Measurements from ENCODE around the gene ZNF530.
A peak's percentile ranks its signal among the peaks of the same experiment; 100 is the strongest.

Gene ZNF530

GRCh38 chr19:57615346-57615745 lies 15.7 kb downstream of the ZNF530 start:
- DNase-seq: no peak

GRCh38 chr19:57620673-57621348 lies 21.1 kb downstream of the ZNF530 start:
- DNase-seq: no peak

DNA sequence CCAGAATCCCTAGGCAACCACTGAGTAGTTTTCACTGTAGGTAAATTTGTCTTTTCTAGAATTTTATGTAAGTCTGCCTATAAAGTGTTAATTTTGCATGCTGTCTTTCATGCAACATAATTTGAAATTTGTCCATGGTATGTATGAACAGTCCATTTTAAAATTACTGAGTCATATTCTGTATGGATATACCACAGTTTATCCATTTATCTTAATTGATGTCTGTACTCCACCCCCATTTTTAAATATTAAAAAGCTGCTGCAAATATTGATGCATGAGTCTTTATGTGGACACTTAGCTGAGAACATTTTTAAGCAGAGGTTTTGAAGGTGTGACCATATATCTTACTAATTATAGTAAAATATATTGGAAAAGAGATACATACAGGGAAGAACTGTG lies 23.4 kb downstream of the ZNF530 start:
- no peak for DNase-seq

GRCh38 chr19:57632987-57633831 lies 33.5 kb downstream of the ZNF530 start, which contains the start of gene ZNF211:
Gene ZNF211, plus strand, starts transcription at chr19:57633168. Its CDS starts 179 bp downstream, at chr19:57633347.
- DNase-seq: peak; percentile 95

DNA sequence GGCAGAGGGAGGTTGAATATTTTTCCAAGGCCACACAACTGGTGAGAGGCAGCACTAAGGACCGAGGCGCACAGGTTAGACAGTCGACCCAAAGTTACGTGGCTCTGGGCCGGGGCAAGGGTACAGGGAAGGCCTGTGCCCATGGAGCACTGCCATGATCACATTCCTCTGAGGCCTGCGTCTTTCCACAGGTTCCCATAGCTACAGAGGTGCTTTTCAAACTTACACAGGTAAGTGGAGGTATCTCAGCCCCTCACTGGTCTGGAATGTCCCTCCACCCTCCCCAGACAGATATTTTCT lies 34.1 kb downstream of the ZNF530 start:
- DNase-seq: no peak

- DNase-seq: no peak
Measured at GRCh38 chr19:57637379-57637778, 37.7 kb downstream of the ZNF530 start.

- no peak for DNase-seq
Measured at GRCh38 chr19:57641715-57642234, 42.1 kb downstream of the ZNF530 start.

- no peak for DNase-seq
Measured at GRCh38 chr19:57642396-57643046, 42.8 kb downstream of the ZNF530 start.

- DNase-seq: no peak
Measured at GRCh38 chr19:57643734-57644133, 44.0 kb downstream of the ZNF530 start.

DNA sequence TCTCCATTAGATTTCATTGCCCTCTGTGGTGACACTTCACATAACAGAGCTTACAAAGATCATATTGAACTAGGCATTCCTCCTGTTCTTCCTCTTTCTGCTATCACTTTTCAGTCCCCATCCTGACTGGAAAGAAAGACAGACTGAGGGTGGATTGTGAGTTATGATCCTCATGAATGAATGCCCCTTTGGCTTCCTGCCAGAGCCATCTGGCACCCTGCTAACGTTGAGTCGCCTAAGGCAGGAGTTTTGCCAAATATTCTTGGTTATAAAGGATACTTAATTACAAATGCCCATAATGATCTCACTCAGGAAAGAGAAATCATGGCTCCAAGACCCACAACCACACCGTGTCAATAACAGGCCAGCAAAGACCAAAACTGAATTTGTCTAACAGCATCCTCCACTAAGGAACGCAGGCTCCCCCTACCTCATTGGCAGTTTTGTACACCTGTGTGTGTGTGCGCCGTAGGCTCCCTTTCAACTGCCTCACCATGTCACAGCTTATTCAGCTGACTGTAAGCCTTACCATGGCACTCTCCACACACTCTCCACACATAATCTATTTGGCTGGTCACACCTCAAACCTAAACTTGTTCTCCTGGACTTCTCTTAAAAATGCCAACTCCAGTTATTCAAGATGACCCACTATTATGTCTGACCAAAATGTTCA lies 48.8 kb downstream of the ZNF530 start:
- DNase-seq: no peak

GRCh38 chr19:57651654-57651996 lies 51.9 kb downstream of the ZNF530 start:
- no peak for DNase-seq

DNA sequence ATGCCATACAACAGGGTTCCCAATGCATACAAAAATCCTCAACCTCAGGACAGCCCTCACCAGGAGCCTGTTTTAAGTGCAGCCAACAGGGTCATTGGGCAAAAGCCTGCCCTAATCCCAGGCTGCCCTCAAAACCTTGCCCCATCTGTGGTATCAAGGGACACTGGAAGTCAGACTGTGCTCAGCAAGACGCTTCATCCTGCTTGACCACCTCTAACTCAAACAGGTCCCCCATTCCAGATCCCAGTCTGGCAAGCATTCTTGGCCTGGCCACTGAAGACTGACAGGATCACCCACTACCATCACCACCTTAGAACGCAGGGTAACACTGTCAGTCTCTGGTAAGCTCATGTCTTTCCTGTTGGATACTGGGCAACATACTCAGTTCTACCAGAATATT lies 54.0 kb downstream of the ZNF530 start:
- DNase-seq: no peak

DNA sequence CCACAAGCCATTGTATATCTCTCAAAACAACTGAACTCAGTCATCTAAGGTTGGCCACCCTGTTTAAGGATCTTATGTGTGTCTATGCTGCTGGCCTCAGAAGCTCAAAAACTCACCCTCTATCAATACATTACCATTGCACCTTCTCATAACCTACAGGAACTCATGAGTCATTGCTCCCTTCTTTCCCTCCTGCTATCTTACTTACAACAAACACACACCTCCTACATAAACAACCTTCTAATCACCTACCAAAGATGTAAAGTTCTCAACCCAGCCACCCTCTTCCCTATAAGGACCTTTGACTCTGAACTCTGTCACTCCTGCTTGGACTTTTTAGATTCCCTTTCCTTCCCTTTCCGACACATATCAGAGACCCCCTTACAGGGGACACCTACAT lies 55.8 kb downstream of the ZNF530 start:
- DNase-seq: no peak

DNA sequence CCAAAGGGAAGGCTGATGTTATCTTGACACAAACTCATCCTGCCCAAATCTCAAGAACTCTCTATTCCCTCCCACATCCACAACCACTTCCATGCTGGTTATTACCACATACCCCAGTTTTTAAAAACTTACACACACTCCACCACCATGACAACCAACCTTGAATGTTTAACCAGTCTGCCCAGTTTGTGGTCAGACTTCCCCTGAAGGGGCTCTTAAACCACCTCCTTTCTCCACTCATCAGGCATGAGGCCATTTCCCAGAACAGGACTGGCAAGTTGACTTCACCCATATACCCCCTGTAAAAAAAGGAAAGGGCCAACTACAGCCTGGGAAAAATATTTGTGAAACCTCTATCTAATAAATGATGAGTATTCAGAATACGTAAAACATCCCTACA lies 56.7 kb downstream of the ZNF530 start:
- no peak for DNase-seq
